ENCODE results near the gene ARSK. TPM values are rescaled to one million over a fixed set of nuclear protein-coding genes. Genes with fewer than 3 reads are reported as not detected.

ARSK gene
- polyA plus RNA-seq, 1 of the 3 experiments (the other 2 are of a cell fraction): 5.6 TPM

GRCh38 chr5:95606419-95606818 is 51.5 kb downstream of the ARSK start (continued):
- TF ChIP-seq CTCF (IDR thresholded peaks at IDR 0.05): no peak
- TF ChIP-seq, protein P1, sequence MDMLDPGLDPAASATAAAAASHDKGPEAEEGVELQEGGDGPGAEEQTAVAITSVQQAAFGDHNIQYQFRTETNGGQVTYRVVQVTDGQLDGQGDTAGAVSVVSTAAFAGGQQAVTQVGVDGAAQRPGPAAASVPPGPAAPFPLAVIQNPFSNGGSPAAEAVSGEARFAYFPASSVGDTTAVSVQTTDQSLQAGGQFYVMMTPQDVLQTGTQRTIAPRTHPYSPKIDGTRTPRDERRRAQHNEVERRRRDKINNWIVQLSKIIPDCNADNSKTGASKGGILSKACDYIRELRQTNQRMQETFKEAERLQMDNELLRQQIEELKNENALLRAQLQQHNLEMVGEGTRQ (IDR thresholded peaks at IDR 0.05; ENCODE audit: borderline replicate concordance, low read depth, low read length): no peak
- no peak for TF ChIP-seq JUND (IDR thresholded peaks at IDR 0.05)
- no peak for TF ChIP-seq FOXM1 (IDR thresholded peaks at IDR 0.05; ENCODE audit: low read depth)
- no peak for TF ChIP-seq SMC3 (IDR thresholded peaks at IDR 0.05; ENCODE audit: low read depth, low read length)
- no peak for TF ChIP-seq GATA2 (CRISPR knock-in tag; IDR thresholded peaks at IDR 0.05)

GRCh38 chr5:95609711-95610110 is 54.8 kb downstream of the ARSK start:
- Histone ChIP-seq H3K4me2 (no peak overlapping the region), H3K9me3 (no peaks in the 10 kb centered on the region), H3K4me1 (ENCODE audit: control insufficient read depth in 1 of 2, insufficient read depth in 2 of 2, low read depth in 1 of 2, low read length in 1 of 2) (no peaks in the 10 kb centered on the region), H3K4me3 (ENCODE audit: low read depth in 2 of 2, low read length in 1 of 2) (no peak overlapping the region), H3K27ac (ENCODE audit: low read depth in 2 of 2, low read length in 1 of 2) (no peak overlapping the region), H3K27me3 (ENCODE audit: insufficient read depth) (no peaks in the 10 kb centered on the region), H3K9me2 (no peaks in the 10 kb centered on the region), H3K79me2 (ENCODE audit: insufficient read depth) (no peaks in the 10 kb centered on the region), H3F3A (replicated peaks; ENCODE audit: insufficient read depth) (no peaks in the 10 kb centered on the region), H3K9ac (no peak overlapping the region), H4K20me1 (ENCODE audit: insufficient read depth) (no peaks in the 10 kb centered on the region), H2AFZ (ENCODE audit: low read depth) (no peak overlapping the region), H3K36me3 (replicated peaks in 1 of 2; ENCODE audit: control insufficient read depth in 1 of 2, insufficient read depth in 2 of 2, low read length in 1 of 2) (peaks cover 0 to 5% of the 10 kb centered on the region in 2 experiments)
- 82% methylated on average over 3 of the region's 3 CpGs for WGBS (ENCODE audit: low lambda C conversion rate)
- ChIA-PET CTCF (interaction anchor here (1.3 kb wide), 1 partner anchor 14 kb away, joined by 3 read pairs; no protein-coding TSS in a partner anchor), POLR2A (no interaction called here)
- DNase-seq: no peak
- TF ChIP-seq FOXM1 (IDR thresholded peaks at IDR 0.05; ENCODE audit: low read depth): no peak
- TF ChIP-seq ELF1 (IDR thresholded peaks at IDR 0.05): no peak

DNA sequence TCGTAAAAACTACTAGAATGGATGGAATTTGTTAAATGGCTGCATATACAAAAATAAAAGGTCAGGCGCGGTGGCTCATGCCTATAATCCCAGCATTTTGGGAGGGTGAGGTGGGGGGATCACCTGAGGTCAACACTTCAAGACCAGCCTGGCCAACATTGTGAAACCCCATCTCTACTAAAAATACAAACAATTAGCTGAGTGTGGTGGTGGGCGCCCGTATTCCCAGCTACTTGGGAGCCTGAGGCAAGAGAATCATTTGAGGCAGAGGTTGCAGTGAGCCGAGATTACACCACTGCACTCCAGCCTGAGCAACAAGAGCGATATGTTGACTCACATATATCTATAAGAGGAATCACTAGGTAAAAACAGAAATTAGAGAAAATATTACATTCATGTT is 55.6 kb downstream of the ARSK start:
- Histone ChIP-seq H3K79me2 (ENCODE audit: insufficient read depth) (no peaks in the 10 kb centered on the region), H3K9me2 (no peaks in the 10 kb centered on the region), H3K4me1 (ENCODE audit: control insufficient read depth in 1 of 2, insufficient read depth in 2 of 2, low read depth in 1 of 2, low read length in 1 of 2) (no peaks in the 10 kb centered on the region), H3K27me3 (ENCODE audit: insufficient read depth) (no peaks in the 10 kb centered on the region), H3F3A (replicated peaks; ENCODE audit: insufficient read depth) (no peaks in the 10 kb centered on the region), H3K9me3 (no peaks in the 10 kb centered on the region), H3K4me2 (no peak overlapping the region), H4K20me1 (ENCODE audit: insufficient read depth) (no peaks in the 10 kb centered on the region), H3K27ac (ENCODE audit: low read depth in 2 of 2, low read length in 1 of 2) (no peak overlapping the region), H2AFZ (ENCODE audit: low read depth) (no peak overlapping the region), H3K4me3 (ENCODE audit: low read depth in 2 of 2, low read length in 1 of 2) (no peak overlapping the region), H3K36me3 (replicated peaks in 1 of 2; ENCODE audit: control insufficient read depth in 1 of 2, insufficient read depth in 2 of 2, low read length in 1 of 2) (peaks cover 0 to 5% of the 10 kb centered on the region in 2 experiments), H3K9ac (no peak overlapping the region)
- POLR2A ChIA-PET: no interaction called here
- 91% methylated on average over 7 of the region's 7 CpGs for WGBS (ENCODE audit: low lambda C conversion rate)
- no peak for DNase-seq
- CTCF ChIA-PET: interaction anchor here (0.6 to 1.3 kb wide), 2 partner anchors 10 to 25 kb away, joined by 4 read pairs; no protein-coding TSS in a partner anchor
- TF ChIP-seq RXRA (IDR thresholded peaks at IDR 0.05; ENCODE audit: borderline replicate concordance, low read depth): no peak
- no peak for TF ChIP-seq JUND (IDR thresholded peaks at IDR 0.05)
- TF ChIP-seq, protein P2, sequence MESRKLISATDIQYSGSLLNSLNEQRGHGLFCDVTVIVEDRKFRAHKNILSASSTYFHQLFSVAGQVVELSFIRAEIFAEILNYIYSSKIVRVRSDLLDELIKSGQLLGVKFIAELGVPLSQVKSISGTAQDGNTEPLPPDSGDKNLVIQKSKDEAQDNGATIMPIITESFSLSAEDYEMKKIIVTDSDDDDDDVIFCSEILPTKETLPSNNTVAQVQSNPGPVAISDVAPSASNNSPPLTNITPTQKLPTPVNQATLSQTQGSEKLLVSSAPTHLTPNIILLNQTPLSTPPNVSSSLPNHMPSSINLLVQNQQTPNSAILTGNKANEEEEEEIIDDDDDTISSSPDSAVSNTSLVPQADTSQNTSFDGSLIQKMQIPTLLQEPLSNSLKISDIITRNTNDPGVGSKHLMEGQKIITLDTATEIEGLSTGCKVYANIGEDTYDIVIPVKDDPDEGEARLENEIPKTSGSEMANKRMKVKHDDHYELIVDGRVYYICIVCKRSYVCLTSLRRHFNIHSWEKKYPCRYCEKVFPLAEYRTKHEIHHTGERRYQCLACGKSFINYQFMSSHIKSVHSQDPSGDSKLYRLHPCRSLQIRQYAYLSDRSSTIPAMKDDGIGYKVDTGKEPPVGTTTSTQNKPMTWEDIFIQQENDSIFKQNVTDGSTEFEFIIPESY (IDR thresholded peaks at IDR 0.05; ENCODE audit: borderline replicate concordance, low read depth): no peak
- TF ChIP-seq, protein P3, sequence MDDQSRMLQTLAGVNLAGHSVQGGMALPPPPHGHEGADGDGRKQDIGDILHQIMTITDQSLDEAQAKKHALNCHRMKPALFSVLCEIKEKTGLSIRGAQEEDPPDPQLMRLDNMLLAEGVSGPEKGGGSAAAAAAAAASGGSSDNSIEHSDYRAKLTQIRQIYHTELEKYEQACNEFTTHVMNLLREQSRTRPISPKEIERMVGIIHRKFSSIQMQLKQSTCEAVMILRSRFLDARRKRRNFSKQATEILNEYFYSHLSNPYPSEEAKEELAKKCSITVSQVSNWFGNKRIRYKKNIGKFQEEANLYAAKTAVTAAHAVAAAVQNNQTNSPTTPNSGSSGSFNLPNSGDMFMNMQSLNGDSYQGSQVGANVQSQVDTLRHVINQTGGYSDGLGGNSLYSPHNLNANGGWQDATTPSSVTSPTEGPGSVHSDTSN (IDR thresholded peaks at IDR 0.05): no peak
- no peak for TF ChIP-seq MXI1 (IDR thresholded peaks at IDR 0.05; ENCODE audit: low read depth, low read length)

Measured in SK-N-SH (cell line).